H9 (cell line): ENCODE measurements around the gene CYBB. TPM values are rescaled to one million over a fixed set of nuclear protein-coding genes. Genes with fewer than 3 reads are reported as not detected.

Experiments used
- DNase-seq: peaks from one replicate; pipeline ENCODE4 v3.0.0-alpha.2; 2017
- H2AFZ ChIP-seq: one replicate; pipeline ENCODE4 v1.6.1; 2013; ENCODE audit warnings: mild to moderate bottlenecking, low read length, control low read depth, moderate library complexity
- H2AK5ac ChIP-seq: 2 replicates; pipeline ENCODE4 v1.6.1; 2013; ENCODE audit warnings: low read length, control low read depth, mixed read lengths; ENCODE audit not compliant: insufficient read length
- H2BK120ac ChIP-seq: one replicate; pipeline ENCODE4 v1.6.1; 2013; ENCODE audit warnings: low read depth, mild to moderate bottlenecking, low read length, control low read depth, inconsistent platforms; ENCODE audit not compliant: poor library complexity, severe bottlenecking
- H2BK12ac ChIP-seq: 2 replicates; pipeline ENCODE4 v1.6.1; 2013; ENCODE audit warnings: low read length, control low read depth, mixed read lengths, low read depth; ENCODE audit not compliant: insufficient read length
- H2BK15ac ChIP-seq: 2 replicates; pipeline ENCODE4 v1.6.1; 2013; ENCODE audit warnings: low read depth, low read length, control low read depth
- H2BK20ac ChIP-seq: one replicate; pipeline ENCODE4 v1.6.1; 2013; ENCODE audit warnings: low read depth, mild to moderate bottlenecking, low read length, control low read depth, inconsistent platforms; ENCODE audit not compliant: poor library complexity, severe bottlenecking
- H2BK5ac ChIP-seq: 2 replicates; pipeline ENCODE4 v1.6.1; 2013; ENCODE audit warnings: low read length, control low read depth, mixed read lengths; ENCODE audit not compliant: insufficient read length
- H3K14ac ChIP-seq: 2 replicates; pipeline ENCODE4 v1.6.1; 2013; ENCODE audit warnings: low read length, control low read depth; ENCODE audit not compliant: insufficient read depth
- H3K18ac ChIP-seq: 2 replicates; pipeline ENCODE4 v1.6.1; 2013; ENCODE audit warnings: low read depth, mild to moderate bottlenecking, mixed read lengths, low read length, control low read depth; ENCODE audit not compliant: insufficient read length
- H3K23ac ChIP-seq: 2 replicates; pipeline ENCODE4 v1.6.1; 2013; ENCODE audit warnings: low read length, control low read depth, mixed read lengths, low read depth; ENCODE audit not compliant: insufficient read length
- H3K23me2 ChIP-seq: 2 replicates; pipeline ENCODE4 v1.6.1; 2013; ENCODE audit warnings: low read depth, mild to moderate bottlenecking, mixed read lengths, low read length, control low read depth; ENCODE audit not compliant: insufficient read length, poor library complexity, severe bottlenecking
- H3K27ac ChIP-seq: 2 replicates; pipeline ENCODE4 v1.5.1; 2013; ENCODE audit warnings: low read length, control low read depth, mixed read lengths, low read depth; ENCODE audit not compliant: insufficient read length
- H3K27me3 ChIP-seq: 2 replicates; pipeline ENCODE4 v1.6.1; 2013; ENCODE audit warnings: low read length, control low read depth, inconsistent platforms; ENCODE audit not compliant: insufficient read depth
- H3K4ac ChIP-seq: 2 replicates; pipeline ENCODE4 v1.6.1; 2013; ENCODE audit warnings: low read depth, mild to moderate bottlenecking, control low read depth, inconsistent platforms, low read length, moderate library complexity
- H3K4me1 ChIP-seq: 2 replicates; pipeline ENCODE4 v1.6.1; 2013; ENCODE audit warnings: low read length, control low read depth, inconsistent platforms; ENCODE audit not compliant: insufficient read depth
- H3K4me2 ChIP-seq: 2 replicates; pipeline ENCODE4 v1.6.1; 2013; ENCODE audit warnings: low read length, control low read depth, mixed read lengths; ENCODE audit not compliant: insufficient read length, insufficient read depth
- H3K56ac ChIP-seq: 2 replicates; pipeline ENCODE4 v1.6.1; 2013; ENCODE audit warnings: low read depth, mild to moderate bottlenecking, mixed read lengths, low read length, control low read depth; ENCODE audit not compliant: insufficient read length
- H3K79me1 ChIP-seq: 2 replicates; pipeline ENCODE4 v1.6.1; 2013; ENCODE audit warnings: low read depth, mild to moderate bottlenecking, moderate library complexity, low read length, control low read depth, inconsistent platforms; ENCODE audit not compliant: insufficient read depth, poor library complexity, severe bottlenecking
- H3K79me2 ChIP-seq: 2 replicates; pipeline ENCODE4 v1.6.1; 2013; ENCODE audit warnings: low read length, control low read depth, inconsistent platforms; ENCODE audit not compliant: insufficient read depth
- H3K9ac ChIP-seq: 2 replicates; pipeline ENCODE4 v1.6.1; 2013; ENCODE audit warnings: low read length, control low read depth, mixed read lengths; ENCODE audit not compliant: insufficient read length; ENCODE audit errors: extremely low read depth
- H3K9me3 ChIP-seq: one replicate; pipeline ENCODE4 v1.6.1; 2013; ENCODE audit warnings: low read depth, low read length, inconsistent platforms; ENCODE audit not compliant: control insufficient read depth
- H3T11ph ChIP-seq: one replicate; pipeline ENCODE4 v1.6.1; 2013; ENCODE audit warnings: mild to moderate bottlenecking, low read length, control low read depth, inconsistent platforms
- H4K20me1 ChIP-seq: one replicate; pipeline ENCODE4 v1.6.1; 2013; ENCODE audit not compliant: control insufficient read depth, insufficient read length, insufficient read depth
- H4K5ac ChIP-seq: 2 replicates; pipeline ENCODE4 v1.6.1; 2013; ENCODE audit warnings: low read depth, mild to moderate bottlenecking, mixed read lengths, low read length, control low read depth; ENCODE audit not compliant: insufficient read length
- H4K8ac ChIP-seq: replicated peaks from 2 replicates; pipeline ENCODE4 v1.6.1; 2013; ENCODE audit warnings: low read length, control low read depth, mixed read lengths, low read depth; ENCODE audit not compliant: insufficient read length
- H4K91ac ChIP-seq: 2 replicates; pipeline ENCODE4 v1.6.1; 2013; ENCODE audit warnings: low read depth, mild to moderate bottlenecking, moderate library complexity, mixed read lengths, low read length, control low read depth; ENCODE audit not compliant: insufficient read length
- H3K27ac Mint-ChIP-seq, 3 experiments: 2 replicates in 2 of 3; 3 replicates in 1 of 3; pipeline ENCODE4 v1.8.0; 2020 to 2021; ENCODE audit warnings: mixed read lengths in 3 of 3, mild to moderate bottlenecking in 1 of 3, moderate library complexity in 1 of 3
- H3K27me3 Mint-ChIP-seq: 2 replicates; pipeline ENCODE4 v1.8.0; 2021; ENCODE audit warnings: low read depth, mild to moderate bottlenecking, moderate library complexity, mixed read lengths
- H3K36me3 Mint-ChIP-seq, 3 experiments: 2 replicates in 2 of 3; 3 replicates in 1 of 3; pipeline ENCODE4 v1.8.0; 2020 to 2021; ENCODE audit warnings: low read depth in 3 of 3, mixed read lengths in 3 of 3; ENCODE audit not compliant: insufficient read depth in 1 of 3
- H3K4me1 Mint-ChIP-seq, 2 experiments: 2 replicates each; pipeline ENCODE4 v1.8.0; 2020; ENCODE audit warnings: mixed read lengths in 2 of 2
- H3K4me3 Mint-ChIP-seq, 2 experiments: 2 replicates in 1 of 2; 3 replicates in 1 of 2; pipeline ENCODE4 v1.8.0; 2020 to 2021; ENCODE audit warnings: mild to moderate bottlenecking in 2 of 2, mixed read lengths in 2 of 2, moderate library complexity in 1 of 2
- H3K9me3 Mint-ChIP-seq, 2 experiments: 2 replicates in 1 of 2; 3 replicates in 1 of 2; pipeline ENCODE4 v1.8.0; 2020; ENCODE audit warnings: mild to moderate bottlenecking in 2 of 2, mixed read lengths in 2 of 2, moderate library complexity in 1 of 2
- CTCF ChIP-seq: fragments of 200-600 bp; sonication (generic); conservative IDR thresholded peaks from 3 replicates; pipeline ENCODE4 v1.8.0; 2021; ENCODE audit warnings: antibody characterized with exemption, mild to moderate bottlenecking
- WGBS: extraction: QIAGEN DNeasy Blood & Tissue Kit; methylation state at CpG from one replicate; pipeline ENCODE4 v1.1.7; 2013; ENCODE audit warnings: missing lambda C conversion rate, low lambda C conversion rate, mixed read lengths; ENCODE audit not compliant: insufficient read length; ENCODE audit errors: extremely low coverage; 5-methylcytosine and 5-hydroxymethylcytosine counted together
- total RNA-seq: library from RNA; stranded (reverse); gene quantifications from 2 replicates; pipeline ENCODE4 v1.2.1, GENCODE V29; 2021

The CYBB gene
- total RNA-seq, 1 experiment from 2014 or later, result 0.07 TPM

GRCh38 chrX:37846934-37847732, 67.3 kb downstream of the CYBB start, which contains the start of gene DYNLT3:
Gene DYNLT3, minus strand, starts transcription at chrX:37847571. Its CDS starts 61 bp downstream, at chrX:37847510.
- Histone ChIP-seq H2AK5ac (no peak within 1 kb of the TSS), H2BK15ac (no peak within 1 kb of the TSS), H3K79me1 (no peaks in the 10 kb centered on the region), H3K23me2 (no peaks in the 10 kb centered on the region), H3K4me2 (peak within 1 kb of the TSS; percentile 52), H3K9me3 (no peaks in the 10 kb centered on the region), H4K8ac (no peak within 1 kb of the TSS), H3K23ac (no peak within 1 kb of the TSS), H3K79me2 (no peaks in the 10 kb centered on the region), H3T11ph (no peak within 1 kb of the TSS), H4K20me1 (no peaks in the 10 kb centered on the region), H3K4ac (no peak within 1 kb of the TSS), H4K91ac (no peak within 1 kb of the TSS), H3K18ac (peak within 1 kb of the TSS; percentile 67), H2BK120ac (no peak within 1 kb of the TSS), H3K56ac (no peak within 1 kb of the TSS), H4K5ac (peak within 1 kb of the TSS; percentile 72), H3K4me1 (no peaks in the 10 kb centered on the region), H3K27ac (no peak within 1 kb of the TSS), H2BK5ac (no peak within 1 kb of the TSS), H2BK12ac (no peak within 1 kb of the TSS), H2BK20ac (no peak within 1 kb of the TSS), H2AFZ (no peak within 1 kb of the TSS), H3K27me3 (no peaks in the 10 kb centered on the region), H3K9ac (peak within 1 kb of the TSS; percentile 65), H3K14ac (peak within 1 kb of the TSS; percentile 69; the same call in 1 of the 2 replicates)
- Mint-ChIP-seq H3K4me3 (peak within 1 kb of the TSS; percentile 56 to 71), H3K27ac (0 out of 7 replicates have a peak within 1 kb of the TSS, but pooled peaks of 1 of the 3 experiments have one; percentile 40), H3K36me3 (peaks cover 0 to 4% (median 4%) of the 10 kb centered on the region in 3 experiments; a peak in 4 of 7 replicates), H3K4me1 (no peaks in the 10 kb centered on the region; a peak in 1 of 4 replicates), H3K27me3 (no peaks in the 10 kb centered on the region; the same call in 1 of the 2 replicates), H3K9me3 (peaks cover 56 to 62% of the 10 kb centered on the region in 2 experiments)
- WGBS, result no CpG with 5 or more reads among the region's 67 CpGs
- DNase-seq, result peak; percentile 87
- TF ChIP-seq CTCF, result no peak
